Pancreas (tissue), 10 donors: ENCODE data around the gene GABPA. TPM values are rescaled to one million over a fixed set of nuclear protein-coding genes. Genes with fewer than 3 reads are reported as not detected.

Source experiments
- ATAC-seq, 4 donors: fragments of 200-7000 bp; cut with Tn5 transposase; one replicate each; pipeline versions ENCODE4 v1.8.0 to v1.9.1; 2020; ENCODE audit warnings: mild to moderate bottlenecking in 4 of 4, moderate library complexity in 4 of 4
- DNase-seq, 6 donors: peaks; one replicate each; pipeline ENCODE4 v3.0.0-alpha.2; 2020
- FAIRE-seq: peaks from 2 replicates; lab custom pipeline; 2012; peaks lifted over from hg19 to GRCh38; lab: Jason Lieb, UNC
- H3K27ac ChIP-seq, 4 donors: fragments of 200-600 bp; sonication (generic); 1 replicate in 3 of 4; 2 replicates in 1 of 4; pipeline versions ENCODE4 v1.5.0 to v1.8.0; 2020
- H3K27me3 ChIP-seq, 4 donors: fragments of 200-600 bp; one replicate each; pipeline ENCODE4 v1.8.0; 2021
- H3K36me3 ChIP-seq, 3 donors: fragments of 200-600 bp; sonication (generic) in 1 of 3; one replicate each; pipeline versions ENCODE4 v1.5.0 to v1.8.0; 2020 to 2021
- H3K4me1 ChIP-seq, 3 donors: fragments of 200-600 bp; one replicate each; pipeline ENCODE4 v1.8.0; 2021
- H3K4me3 ChIP-seq, 4 donors: fragments of 200-600 bp; sonication (generic) in 2 of 4; one replicate each; pipeline versions ENCODE4 v1.5.0 to v1.8.0; 2020 to 2021
- H3K9me3 ChIP-seq, 4 donors: fragments of 200-600 bp; one replicate each; pipeline ENCODE4 v1.8.0; 2021
- WGBS, 2 donors: extraction: QIAGEN DNeasy Blood & Tissue Kit; methylation state at CpG; one replicate each; pipeline ENCODE4 v1.1.7; 2013; 5-methylcytosine and 5-hydroxymethylcytosine counted together
- intact Hi-C, 3 donors: fragments of 100-400 bp; cut with DNase I; formaldehyde crosslinking; loops; one replicate each; pipeline versions ENCODE4 v1.11.1 to v1.14.2; 2022
- polyA plus RNA-seq, 2 donors: library from polyadenylated mRNA; stranded (reverse); fragments of 200-250 nt; gene quantifications; one replicate each; pipeline ENCODE4 v1.2.3, GENCODE V29; 2013
- total RNA-seq, 6 donors: library from RNA; stranded (reverse); fragmentation: NEBNext Ultra II Directional in 4 of 6; extraction: Animal tissue kit (Norgen Biotek cat#: 25700) in 4 of 6; gene quantifications; one replicate each; pipeline versions ENCODE4 v1.2.1 to v1.2.4, GENCODE V29; 2021 to 2023
- TF ChIP-seq, protein P1 (sequence below), 4 donors: fragments of 200-600 bp; sonication (generic) in 3 of 4; IDR thresholded peaks; one replicate each; pipeline versions ENCODE4 v1.5.0 to v1.8.0; 2021; ENCODE audit warnings: antibody characterized with exemption in 4 of 4
- donor health status: healthy with polysubstance abuse.
- donor health status: DM: no; HTN: no; CAD: no; lungs with moderate emphysema.
- donor health status: DM: no; HTN: no; CAD: no.
- donor health status: control.
- donor health status: control.
- donor health status: Bipolar disorder and iron deficiency.
- donor health status: DM: yes; HTN: yes; CAD: no.
- donor health status: DM: no; HTN: no; CAD: no.
- donor health status: DM: no; HTN: no; CAD: no.
- donor health status: DM: yes; HTN: yes; CAD: no.

The GABPA gene
- total and polyA plus RNA-seq, 8 donors, result 3.7 to 14.7 (median 8.0) TPM

DNA sequence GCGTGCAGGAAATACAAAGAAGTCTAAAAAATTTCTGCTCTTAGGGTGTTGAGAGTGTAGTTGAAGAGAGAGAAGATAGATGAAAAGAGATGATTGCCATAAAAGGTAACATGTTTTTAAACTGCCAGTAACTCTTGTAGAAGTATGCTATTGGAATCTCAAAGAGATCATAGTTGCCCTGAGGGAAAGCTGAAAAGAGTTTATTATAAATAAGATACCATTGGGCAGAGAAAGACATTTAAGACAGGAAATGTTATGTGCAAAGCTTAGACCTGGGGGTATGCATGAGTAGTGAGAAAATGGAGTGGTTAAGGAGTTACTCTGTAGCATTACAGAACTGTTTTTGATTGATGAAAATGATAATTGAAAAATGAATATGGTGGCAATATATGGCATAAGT lies 17.6 kb downstream of the GABPA start:
- TF ChIP-seq, protein P1, sequence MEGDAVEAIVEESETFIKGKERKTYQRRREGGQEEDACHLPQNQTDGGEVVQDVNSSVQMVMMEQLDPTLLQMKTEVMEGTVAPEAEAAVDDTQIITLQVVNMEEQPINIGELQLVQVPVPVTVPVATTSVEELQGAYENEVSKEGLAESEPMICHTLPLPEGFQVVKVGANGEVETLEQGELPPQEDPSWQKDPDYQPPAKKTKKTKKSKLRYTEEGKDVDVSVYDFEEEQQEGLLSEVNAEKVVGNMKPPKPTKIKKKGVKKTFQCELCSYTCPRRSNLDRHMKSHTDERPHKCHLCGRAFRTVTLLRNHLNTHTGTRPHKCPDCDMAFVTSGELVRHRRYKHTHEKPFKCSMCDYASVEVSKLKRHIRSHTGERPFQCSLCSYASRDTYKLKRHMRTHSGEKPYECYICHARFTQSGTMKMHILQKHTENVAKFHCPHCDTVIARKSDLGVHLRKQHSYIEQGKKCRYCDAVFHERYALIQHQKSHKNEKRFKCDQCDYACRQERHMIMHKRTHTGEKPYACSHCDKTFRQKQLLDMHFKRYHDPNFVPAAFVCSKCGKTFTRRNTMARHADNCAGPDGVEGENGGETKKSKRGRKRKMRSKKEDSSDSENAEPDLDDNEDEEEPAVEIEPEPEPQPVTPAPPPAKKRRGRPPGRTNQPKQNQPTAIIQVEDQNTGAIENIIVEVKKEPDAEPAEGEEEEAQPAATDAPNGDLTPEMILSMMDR (IDR thresholded peaks at IDR 0.05), result no peak
- Histone ChIP-seq H3K36me3 (peaks cover 0 to 9% (median 5%) of the 10 kb centered on the region in 3 donors), H3K27me3 (no peaks in the 10 kb centered on the region), H3K4me3 (no peak overlapping the region), H3K4me1 (no peaks in the 10 kb centered on the region), H3K27ac (no peak overlapping the region), H3K9me3 (no peaks in the 10 kb centered on the region)
- DNase-seq (no peak), ATAC-seq (no peak), FAIRE-seq (no peak)
- WGBS, 2 donors, result 98 to 100% methylated on average over 1 of the region's 1 CpG
- intact Hi-C loops, result no loop called here

GRCh38 chr21:25756190-25756932 lies 21.6 kb downstream of the GABPA start:
- H3K27ac ChIP-seq, result no peak overlapping the region
- no peak for FAIRE-seq
- peaks cover 0 to 27% (median 5%) of the 10 kb centered on the region in 3 donors for H3K36me3 ChIP-seq

GRCh38 chr21:25757531-25757930 lies 22.8 kb downstream of the GABPA start:
- H3K27ac ChIP-seq, result no peak overlapping the region
- ATAC-seq, result no peak

More at GRCh38 chr21:25756190-25756932, 21.6 kb downstream of the GABPA start:
- TF ChIP-seq, protein P1 (IDR thresholded peaks at IDR 0.05), result no peak
- Histone ChIP-seq H3K4me1 (no peaks in the 10 kb centered on the region), H3K4me3 (no peak overlapping the region), H3K9me3 (no peaks in the 10 kb centered on the region), H3K27me3 (no peaks in the 10 kb centered on the region)
- WGBS, 2 donors, result 74 to 78% methylated on average over 6 of the region's 6 CpGs
- ATAC-seq (no peak), DNase-seq (no peak)
- intact Hi-C loops, result no loop called here

GRCh38 chr21:25759573-25759972 lies 24.8 kb downstream of the GABPA start:
- H3K9me3 ChIP-seq, result no peaks in the 10 kb centered on the region
- H3K36me3 ChIP-seq, result peaks cover 0 to 28% (median 13%) of the 10 kb centered on the region in 3 donors
- TF ChIP-seq, protein P1 (IDR thresholded peaks at IDR 0.05), result no peak
- no peak for FAIRE-seq
- no peak for ATAC-seq
- intact Hi-C loops, result no loop called here
- DNase-seq, result no peak
- no peaks in the 10 kb centered on the region for H3K27me3 ChIP-seq
- H3K27ac ChIP-seq, result no peak overlapping the region
- 63 to 71% methylated on average over 1 of the region's 1 CpG for WGBS, 2 donors
- H3K4me1 ChIP-seq, result no peaks in the 10 kb centered on the region
- no peak overlapping the region for H3K4me3 ChIP-seq

More at GRCh38 chr21:25757531-25757930, 22.8 kb downstream of the GABPA start:
- DNase-seq (no peak), FAIRE-seq (no peak)
- TF ChIP-seq, protein P1 (IDR thresholded peaks at IDR 0.05), result no peak
- intact Hi-C loops, result no loop called here
- no peaks in the 10 kb centered on the region for H3K4me1 ChIP-seq
- H3K9me3 ChIP-seq, result no peaks in the 10 kb centered on the region
- peaks cover 0 to 21% (median 10%) of the 10 kb centered on the region in 3 donors for H3K36me3 ChIP-seq
- no peak overlapping the region for H3K4me3 ChIP-seq
- no peaks in the 10 kb centered on the region for H3K27me3 ChIP-seq

DNA sequence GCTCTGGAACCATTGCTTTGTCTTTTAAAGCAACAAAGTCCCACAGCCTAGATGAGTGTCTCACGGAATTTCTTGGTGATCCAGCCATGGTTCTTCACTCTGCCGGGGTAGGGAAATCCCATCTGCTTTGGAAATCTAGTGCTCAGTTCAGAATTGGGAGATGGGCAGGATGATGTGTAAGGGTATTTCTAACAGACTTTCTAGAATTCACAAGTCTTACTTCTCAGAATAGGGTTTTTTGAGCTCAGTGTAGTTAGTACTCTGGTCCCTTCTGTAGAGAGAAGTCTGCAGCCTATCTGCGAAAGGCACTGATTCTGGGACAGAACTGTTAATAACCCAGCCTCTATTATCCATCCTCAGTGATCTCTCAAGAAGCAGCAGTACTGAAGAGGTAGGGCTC lies 25.3 kb downstream of the GABPA start:
- Histone ChIP-seq H3K9me3 (no peaks in the 10 kb centered on the region), H3K4me3 (no peak overlapping the region), H3K27me3 (no peaks in the 10 kb centered on the region), H3K36me3 (peaks cover 0 to 30% (median 13%) of the 10 kb centered on the region in 3 donors), H3K4me1 (no peaks in the 10 kb centered on the region), H3K27ac (no peak overlapping the region)
- ATAC-seq (no peak), DNase-seq (no peak), FAIRE-seq (no peak)
- TF ChIP-seq, protein P1 (IDR thresholded peaks at IDR 0.05), result no peak
- intact Hi-C loops, result no loop called here
- 94 to 95% methylated on average over 3 of the region's 3 CpGs for WGBS, 2 donors
